DMS153 treated with DMSO at 0.1 percent for 48 hours (cell line): Measurements from ENCODE around the gene KCNK7.
A peak's percentile ranks its signal among the peaks of the same experiment; 100 is the strongest.

ENCODE experiments used
- DNase-seq: peaks from one replicate; lab custom pipeline; 2025; ENCODE audit not compliant: unreplicated experiment; lab: John Stamatoyannopoulos, UW

The KCNK7 gene

DNA sequence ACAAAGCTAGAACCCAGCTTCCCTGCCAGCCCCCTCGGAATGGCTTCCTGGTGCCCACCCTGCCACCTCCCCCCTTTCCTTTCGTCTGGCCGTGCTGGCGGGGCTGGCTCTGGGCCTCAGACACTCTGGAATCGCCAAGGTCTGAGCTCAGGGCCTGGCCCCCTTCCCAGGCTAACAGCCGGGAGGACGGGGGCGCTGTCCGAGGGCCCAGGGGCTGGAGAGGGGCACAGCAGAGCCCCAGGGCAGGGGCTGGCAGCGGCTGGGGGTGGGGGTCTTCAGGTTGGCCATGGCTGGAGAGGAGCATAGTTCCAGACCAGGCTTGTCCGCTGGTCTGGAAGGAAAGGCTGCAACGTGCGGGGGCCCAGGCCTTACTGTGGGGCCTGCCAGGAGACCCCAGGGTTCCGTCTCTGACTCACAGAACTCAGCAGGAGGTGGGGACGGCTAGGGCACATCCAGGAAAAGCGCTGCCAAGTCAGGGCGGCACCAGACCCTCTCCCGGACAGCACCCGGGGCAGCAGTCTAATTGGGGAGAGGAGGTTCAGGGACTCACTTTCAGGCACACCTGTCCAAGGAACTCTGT is 36.6 kb downstream of the KCNK7 start:
- DNase-seq, result no peak

- DNase-seq, result peak; percentile 49
Observed at GRCh38 chr11:65558002-65558929, 37.3 kb downstream of the KCNK7 start, which contains the start of gene LTBP3. TSS of gene LTBP3 (minus strand) at chr11:65558359. CDS start at chr11:65557959, 400 bp downstream.

- DNase-seq, result no peak
Observed at GRCh38 chr11:65557280-65558001, 38.2 kb downstream of the KCNK7 start.

- DNase-seq, result no peak
Observed at GRCh38 chr11:65556470-65557279, 38.9 kb downstream of the KCNK7 start.

- DNase-seq, result no peak
Observed at GRCh38 chr11:65555693-65556231, 39.8 kb downstream of the KCNK7 start.

- DNase-seq, result no peak
Observed at GRCh38 chr11:65554842-65555430, 40.7 kb downstream of the KCNK7 start.

- DNase-seq, result no peak
Observed at GRCh38 chr11:65554057-65554818, 41.4 kb downstream of the KCNK7 start.

DNA sequence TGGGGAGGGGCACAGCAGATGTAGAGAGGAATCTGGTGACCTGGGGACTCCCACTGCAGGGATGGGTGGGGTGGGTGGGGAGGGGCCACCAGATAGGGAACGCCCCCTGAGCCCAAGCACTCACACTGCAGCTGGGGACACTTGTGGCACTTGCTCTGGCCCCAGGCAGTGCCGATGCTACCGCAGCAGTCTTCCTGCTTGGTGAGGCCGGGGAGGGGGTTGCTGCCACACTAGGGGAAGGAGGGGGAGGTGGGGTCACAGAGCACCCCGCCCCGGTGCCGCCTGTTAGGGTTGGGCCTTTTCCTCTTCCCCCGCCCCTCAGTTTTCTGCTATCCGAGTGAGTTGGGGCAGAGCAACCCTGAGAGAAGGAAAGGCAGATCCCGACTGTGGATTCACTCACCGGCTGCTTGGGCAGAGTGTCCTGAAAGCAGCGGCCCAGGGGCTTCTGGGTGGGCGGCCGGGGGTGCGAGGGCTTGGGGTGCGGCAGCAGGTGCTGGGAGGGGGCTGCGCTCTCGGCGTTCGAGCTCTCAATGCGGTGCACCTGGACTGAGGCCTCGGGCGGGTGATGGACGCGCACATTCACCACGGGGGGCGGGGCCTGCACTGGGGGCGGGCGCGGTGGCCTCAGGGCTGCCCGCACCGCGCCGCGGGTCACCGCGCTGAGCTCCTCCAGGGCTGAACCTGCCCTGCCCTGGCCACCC is 42.1 kb downstream of the KCNK7 start:
- peak; percentile 64 for DNase-seq

GRCh38 chr11:65552388-65552951 is 43.1 kb downstream of the KCNK7 start:
- no peak for DNase-seq

GRCh38 chr11:65551572-65552387 is 43.8 kb downstream of the KCNK7 start:
- DNase-seq, result peak; percentile 84

DNA sequence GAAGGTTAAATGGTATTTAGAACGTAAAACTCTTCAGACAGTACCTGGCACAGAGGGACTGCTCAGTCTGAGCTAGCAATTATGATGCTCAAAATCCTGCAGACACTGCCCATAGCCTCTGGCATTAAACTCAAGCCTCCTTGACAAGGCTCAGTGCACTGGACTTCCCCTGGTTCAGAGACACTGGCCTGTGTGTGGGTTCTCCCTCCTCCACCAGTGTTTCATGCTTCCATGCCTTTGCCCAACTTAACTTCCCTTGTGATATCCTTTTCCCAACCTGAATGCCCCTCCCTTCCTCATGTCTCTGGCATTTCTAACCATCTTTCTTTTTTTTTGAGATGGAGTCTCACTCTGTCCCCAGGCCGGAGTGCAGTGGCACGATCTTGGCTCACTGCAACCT is 46.5 kb downstream of the KCNK7 start:
- no peak for DNase-seq

DNA sequence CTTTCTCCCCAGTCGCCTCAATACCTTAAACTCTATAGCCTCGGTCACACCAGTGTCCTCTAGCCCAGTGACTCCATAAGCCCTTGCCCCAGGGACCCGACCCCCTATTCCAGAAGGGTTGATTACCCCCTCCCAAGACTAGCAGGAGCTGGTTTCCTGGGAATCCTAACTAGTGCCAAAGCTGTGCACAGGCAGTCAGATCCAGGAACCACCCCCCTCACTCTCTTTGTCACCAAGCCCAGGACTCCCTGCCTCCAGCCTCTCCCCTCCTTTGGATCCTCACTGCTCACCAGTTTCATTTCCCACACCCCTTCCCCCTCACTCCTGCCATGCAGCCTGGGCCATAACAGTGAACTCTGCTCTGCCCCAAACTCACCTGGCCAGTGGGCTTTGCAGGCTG is 47.2 kb downstream of the KCNK7 start:
- DNase-seq, result no peak

GRCh38 chr11:65547446-65548125 is 48.0 kb downstream of the KCNK7 start:
- DNase-seq, result no peak

- peak; percentile 94 for DNase-seq
Observed at GRCh38 chr11:65546217-65546958, 49.2 kb downstream of the KCNK7 start.

GRCh38 chr11:65545853-65546216 is 49.8 kb downstream of the KCNK7 start:
- DNase-seq, result no peak
